Neural cell (in vitro differentiated cells): Measurements from ENCODE around the gene HELZ.

Experiments
- EP300 ChIP-seq: fragments of 450-650 bp; conservative IDR thresholded peaks from 2 replicates; pipeline ENCODE4 v1.6.1; 2014; ENCODE audit warnings: antibody characterized with exemption, mild to moderate bottlenecking, moderate library complexity; ENCODE audit not compliant: poor library complexity, severe bottlenecking
- EZH2 ChIP-seq: fragments of 200-600, 300-800 bp; shearing (Covaris generic), sonication (generic); IDR thresholded peaks from 2 replicates; pipeline ENCODE4 v1.6.1; 2014; ENCODE audit warnings: antibody characterized with exemption, low read length, borderline replicate concordance, mild to moderate bottlenecking; ENCODE audit not compliant: insufficient read depth, poor library complexity, severe bottlenecking
- POLR2AphosphoS5 ChIP-seq: IDR thresholded peaks from 2 replicates; pipeline ENCODE4 v1.6.1; 2012
- RAD21 ChIP-seq: fragments of 450-650 bp; conservative IDR thresholded peaks from 2 replicates; pipeline ENCODE4 v1.6.1; 2014; ENCODE audit warnings: antibody characterized with exemption, mild to moderate bottlenecking, moderate library complexity
- TAF1 ChIP-seq: IDR thresholded peaks from 2 replicates; pipeline ENCODE4 v1.6.1; 2012; ENCODE audit warnings: low read depth
- TF ChIP-seq, protein P1 (sequence below): fragments of 450-650 bp; IDR thresholded peaks from 2 replicates; pipeline ENCODE4 v1.5.1; 2014; ENCODE audit warnings: antibody characterized with exemption, mild to moderate bottlenecking, moderate library complexity; ENCODE audit not compliant: poor library complexity, severe bottlenecking
- TF ChIP-seq, protein P2 (sequence below): IDR thresholded peaks from 2 replicates; pipeline ENCODE4 v1.6.1; 2012; ENCODE audit warnings: borderline replicate concordance

DNA sequence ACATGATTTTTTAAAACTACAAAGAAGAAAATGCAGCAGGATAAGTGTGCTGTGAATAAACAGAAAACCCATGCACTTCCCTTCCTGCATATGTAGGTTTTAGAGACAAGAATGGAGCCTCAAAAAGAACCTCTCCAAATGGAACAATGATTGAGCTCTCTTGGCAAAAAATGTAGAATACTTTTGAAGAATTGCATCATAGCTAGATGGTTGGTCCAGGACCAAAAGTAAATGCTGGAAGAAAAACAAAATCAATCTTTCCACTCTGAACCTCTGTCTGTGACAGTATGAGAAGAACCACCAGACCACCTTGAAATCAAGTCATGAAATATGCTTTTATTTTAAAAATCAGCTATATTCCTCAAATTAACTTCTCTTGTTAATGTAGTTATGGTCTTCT lies 17.5 kb downstream of the HELZ start:
- TF ChIP-seq, protein P1, sequence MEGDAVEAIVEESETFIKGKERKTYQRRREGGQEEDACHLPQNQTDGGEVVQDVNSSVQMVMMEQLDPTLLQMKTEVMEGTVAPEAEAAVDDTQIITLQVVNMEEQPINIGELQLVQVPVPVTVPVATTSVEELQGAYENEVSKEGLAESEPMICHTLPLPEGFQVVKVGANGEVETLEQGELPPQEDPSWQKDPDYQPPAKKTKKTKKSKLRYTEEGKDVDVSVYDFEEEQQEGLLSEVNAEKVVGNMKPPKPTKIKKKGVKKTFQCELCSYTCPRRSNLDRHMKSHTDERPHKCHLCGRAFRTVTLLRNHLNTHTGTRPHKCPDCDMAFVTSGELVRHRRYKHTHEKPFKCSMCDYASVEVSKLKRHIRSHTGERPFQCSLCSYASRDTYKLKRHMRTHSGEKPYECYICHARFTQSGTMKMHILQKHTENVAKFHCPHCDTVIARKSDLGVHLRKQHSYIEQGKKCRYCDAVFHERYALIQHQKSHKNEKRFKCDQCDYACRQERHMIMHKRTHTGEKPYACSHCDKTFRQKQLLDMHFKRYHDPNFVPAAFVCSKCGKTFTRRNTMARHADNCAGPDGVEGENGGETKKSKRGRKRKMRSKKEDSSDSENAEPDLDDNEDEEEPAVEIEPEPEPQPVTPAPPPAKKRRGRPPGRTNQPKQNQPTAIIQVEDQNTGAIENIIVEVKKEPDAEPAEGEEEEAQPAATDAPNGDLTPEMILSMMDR: no peak
- TF ChIP-seq POLR2AphosphoS5 (no peak), EP300 (no peak), EZH2 (no peak), RAD21 (no peak), TAF1 (no peak)
- TF ChIP-seq, protein P2, sequence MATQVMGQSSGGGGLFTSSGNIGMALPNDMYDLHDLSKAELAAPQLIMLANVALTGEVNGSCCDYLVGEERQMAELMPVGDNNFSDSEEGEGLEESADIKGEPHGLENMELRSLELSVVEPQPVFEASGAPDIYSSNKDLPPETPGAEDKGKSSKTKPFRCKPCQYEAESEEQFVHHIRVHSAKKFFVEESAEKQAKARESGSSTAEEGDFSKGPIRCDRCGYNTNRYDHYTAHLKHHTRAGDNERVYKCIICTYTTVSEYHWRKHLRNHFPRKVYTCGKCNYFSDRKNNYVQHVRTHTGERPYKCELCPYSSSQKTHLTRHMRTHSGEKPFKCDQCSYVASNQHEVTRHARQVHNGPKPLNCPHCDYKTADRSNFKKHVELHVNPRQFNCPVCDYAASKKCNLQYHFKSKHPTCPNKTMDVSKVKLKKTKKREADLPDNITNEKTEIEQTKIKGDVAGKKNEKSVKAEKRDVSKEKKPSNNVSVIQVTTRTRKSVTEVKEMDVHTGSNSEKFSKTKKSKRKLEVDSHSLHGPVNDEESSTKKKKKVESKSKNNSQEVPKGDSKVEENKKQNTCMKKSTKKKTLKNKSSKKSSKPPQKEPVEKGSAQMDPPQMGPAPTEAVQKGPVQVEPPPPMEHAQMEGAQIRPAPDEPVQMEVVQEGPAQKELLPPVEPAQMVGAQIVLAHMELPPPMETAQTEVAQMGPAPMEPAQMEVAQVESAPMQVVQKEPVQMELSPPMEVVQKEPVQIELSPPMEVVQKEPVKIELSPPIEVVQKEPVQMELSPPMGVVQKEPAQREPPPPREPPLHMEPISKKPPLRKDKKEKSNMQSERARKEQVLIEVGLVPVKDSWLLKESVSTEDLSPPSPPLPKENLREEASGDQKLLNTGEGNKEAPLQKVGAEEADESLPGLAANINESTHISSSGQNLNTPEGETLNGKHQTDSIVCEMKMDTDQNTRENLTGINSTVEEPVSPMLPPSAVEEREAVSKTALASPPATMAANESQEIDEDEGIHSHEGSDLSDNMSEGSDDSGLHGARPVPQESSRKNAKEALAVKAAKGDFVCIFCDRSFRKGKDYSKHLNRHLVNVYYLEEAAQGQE: no peak
